Neural progenitor cell (in vitro differentiated cells): ENCODE data around the gene TBXAS1. TPM values are rescaled to one million over a fixed set of nuclear protein-coding genes. Genes with fewer than 3 reads are reported as not detected.
A peak's percentile ranks its signal among the peaks of the same experiment; 100 is the strongest.

Source experiments
- DNase-seq: peaks from one replicate; pipeline ENCODE4 v3.0.0-alpha.2; 2016; ENCODE audit warnings: low spot score
- H2AFZ ChIP-seq: fragments of 200-600 bp; sonication (generic); replicated peaks from 2 replicates; pipeline ENCODE4 v1.6.1; 2016; ENCODE audit warnings: antibody characterized with exemption
- H3F3A ChIP-seq: fragments of 200-600 bp; sonication (generic); 2 replicates; pipeline ENCODE4 v1.6.1; 2016; ENCODE audit warnings: antibody characterized with exemption, low read depth
- H3K27ac ChIP-seq: fragments of 200-600 bp; sonication (generic); 2 replicates; pipeline ENCODE4 v1.5.1; 2016; ENCODE audit warnings: mild to moderate bottlenecking
- H3K27me3 ChIP-seq: fragments of 200-600 bp; sonication (generic); 2 replicates; pipeline ENCODE4 v1.6.1; 2016; ENCODE audit warnings: mild to moderate bottlenecking, moderate library complexity
- H3K36me3 ChIP-seq: fragments of 200-600 bp; sonication (generic); 2 replicates; pipeline ENCODE4 v1.5.1; 2016
- H3K4me1 ChIP-seq: fragments of 200-600 bp; sonication (generic); 2 replicates; pipeline ENCODE4 v1.6.1; 2016; ENCODE audit warnings: mixed run types
- H3K4me2 ChIP-seq: fragments of 200-600 bp; sonication (generic); 2 replicates; pipeline ENCODE4 v1.6.1; 2016
- H3K4me3 ChIP-seq: fragments of 200-600 bp; sonication (generic); 2 replicates; pipeline ENCODE4 v1.5.1; 2016
- H3K79me2 ChIP-seq: fragments of 200-600 bp; sonication (generic); 2 replicates; pipeline ENCODE4 v1.6.1; 2016; ENCODE audit warnings: low read depth
- H3K9ac ChIP-seq: fragments of 200-600 bp; sonication (generic); 2 replicates; pipeline ENCODE4 v1.6.1; 2016
- H3K9me3 ChIP-seq: fragments of 200-600 bp; sonication (generic); 2 replicates; pipeline ENCODE4 v1.5.1; 2016; ENCODE audit warnings: low read depth
- H4K20me1 ChIP-seq: fragments of 200-600 bp; sonication (generic); 2 replicates; pipeline ENCODE4 v1.6.1; 2016; ENCODE audit warnings: low read depth
- H3K27ac Mint-ChIP-seq: 3 replicates; pipeline ENCODE4 v1.8.0; 2021; ENCODE audit warnings: mixed read lengths
- H3K27me3 Mint-ChIP-seq: 2 replicates; pipeline ENCODE4 v1.8.0; 2022; ENCODE audit warnings: low read depth, mild to moderate bottlenecking, inconsistent platforms, moderate library complexity, mixed read lengths; ENCODE audit not compliant: insufficient read depth
- H3K36me3 Mint-ChIP-seq: 3 replicates; pipeline ENCODE4 v1.8.0; 2021; ENCODE audit warnings: mixed read lengths
- H3K4me1 Mint-ChIP-seq: 3 replicates; pipeline ENCODE4 v1.8.0; 2021; ENCODE audit warnings: mixed read lengths
- H3K4me3 Mint-ChIP-seq: 3 replicates; pipeline ENCODE4 v1.8.0; 2021; ENCODE audit warnings: mild to moderate bottlenecking, moderate library complexity, mixed read lengths
- H3K9me3 Mint-ChIP-seq: 3 replicates; pipeline ENCODE4 v1.8.0; 2020; ENCODE audit warnings: mixed read lengths
- EZH2 ChIP-seq: fragments of 200-600 bp; sonication (generic); IDR thresholded peaks from 2 replicates; pipeline ENCODE4 v1.6.1; 2017; ENCODE audit warnings: antibody characterized with exemption, mild to moderate bottlenecking, moderate library complexity
- EZH2phosphoT487 ChIP-seq: fragments of 200-600 bp; sonication (generic); IDR thresholded peaks from 2 replicates; pipeline ENCODE4 v1.6.1; 2017; ENCODE audit warnings: antibody characterized with exemption
- total RNA-seq: library from RNA; depleted of rRNA; stranded (reverse); fragments of >200 nt; gene quantifications from 2 replicates; pipeline ENCODE4 v1.2.3, GENCODE V29; 2015; ENCODE audit warnings: low replicate concordance
- TF ChIP-seq, protein P1 (sequence below): fragments of 200-600 bp; sonication (generic); IDR thresholded peaks from 2 replicates; pipeline ENCODE4 v1.5.1; 2017; ENCODE audit warnings: antibody characterized with exemption, mild to moderate bottlenecking

The TBXAS1 gene
- total RNA-seq = 1.5 TPM in 1 of 2 replicates, not detected in the other

DNA sequence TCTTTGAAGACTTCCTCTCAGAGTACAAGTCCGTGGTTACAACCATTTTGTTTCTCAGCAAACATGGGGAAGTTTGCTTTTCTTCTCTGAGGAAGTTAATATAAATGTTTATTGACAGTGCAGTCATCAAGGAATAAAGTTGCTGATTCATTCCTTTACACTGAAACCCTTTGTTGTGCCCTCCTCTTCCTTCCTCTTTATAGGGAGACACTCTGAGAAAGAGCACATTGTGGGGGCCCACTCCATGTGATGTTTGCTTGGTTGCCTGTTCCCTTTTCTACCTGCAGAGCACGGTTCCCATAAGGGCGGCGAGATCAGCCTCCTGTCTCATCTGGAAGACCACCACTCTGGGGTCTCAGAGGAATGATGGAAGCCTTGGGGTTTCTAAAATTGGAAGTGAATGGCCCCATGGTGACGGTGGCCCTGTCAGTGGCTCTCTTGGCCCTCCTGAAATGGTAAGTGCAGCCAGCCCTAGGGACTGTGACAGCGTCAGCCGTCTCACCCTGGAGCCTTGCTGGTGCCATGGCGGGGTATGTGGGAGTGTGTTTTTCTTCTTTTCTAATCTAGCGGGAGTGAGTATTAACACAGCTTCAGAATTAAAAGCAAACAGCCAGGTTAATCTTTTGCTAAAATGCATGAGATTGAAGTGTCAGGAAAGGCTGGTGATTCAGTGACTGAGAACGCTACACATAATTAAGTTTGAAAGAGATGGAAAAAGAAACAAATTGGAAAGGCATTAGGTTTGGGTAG, at the start of gene TBXAS1:
Gene TBXAS1, plus strand, starts transcription at position 240 of the 750 bp plus-strand sequence. Its CDS starts 127 bp downstream, at position 367.
- H3K4me2 ChIP-seq = no peak within 1 kb of the TSS
- no peak for TF ChIP-seq EZH2phosphoT487
- no peak for TF ChIP-seq EZH2
- TF ChIP-seq, protein P1, sequence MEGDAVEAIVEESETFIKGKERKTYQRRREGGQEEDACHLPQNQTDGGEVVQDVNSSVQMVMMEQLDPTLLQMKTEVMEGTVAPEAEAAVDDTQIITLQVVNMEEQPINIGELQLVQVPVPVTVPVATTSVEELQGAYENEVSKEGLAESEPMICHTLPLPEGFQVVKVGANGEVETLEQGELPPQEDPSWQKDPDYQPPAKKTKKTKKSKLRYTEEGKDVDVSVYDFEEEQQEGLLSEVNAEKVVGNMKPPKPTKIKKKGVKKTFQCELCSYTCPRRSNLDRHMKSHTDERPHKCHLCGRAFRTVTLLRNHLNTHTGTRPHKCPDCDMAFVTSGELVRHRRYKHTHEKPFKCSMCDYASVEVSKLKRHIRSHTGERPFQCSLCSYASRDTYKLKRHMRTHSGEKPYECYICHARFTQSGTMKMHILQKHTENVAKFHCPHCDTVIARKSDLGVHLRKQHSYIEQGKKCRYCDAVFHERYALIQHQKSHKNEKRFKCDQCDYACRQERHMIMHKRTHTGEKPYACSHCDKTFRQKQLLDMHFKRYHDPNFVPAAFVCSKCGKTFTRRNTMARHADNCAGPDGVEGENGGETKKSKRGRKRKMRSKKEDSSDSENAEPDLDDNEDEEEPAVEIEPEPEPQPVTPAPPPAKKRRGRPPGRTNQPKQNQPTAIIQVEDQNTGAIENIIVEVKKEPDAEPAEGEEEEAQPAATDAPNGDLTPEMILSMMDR = no peak

DNA sequence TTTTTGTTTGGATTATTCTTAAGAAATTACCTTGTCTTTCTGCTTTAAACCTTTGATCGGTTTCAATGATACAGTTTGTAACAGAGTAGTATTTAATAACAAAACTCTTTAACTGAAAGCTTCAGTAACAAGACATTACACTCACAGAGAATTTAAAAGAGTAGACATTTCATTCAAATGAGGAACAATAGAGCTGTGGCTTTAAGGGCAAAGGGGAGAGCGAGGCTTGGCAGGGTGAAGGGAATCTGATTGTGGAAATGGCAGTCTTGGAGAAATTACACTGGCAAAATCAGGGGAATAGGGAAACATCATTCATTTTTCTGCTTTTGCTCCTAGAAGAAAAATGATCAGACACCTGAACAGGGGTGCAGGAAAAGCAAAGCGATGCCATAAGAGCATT, 46.1 kb upstream of the TBXAS1 start:
- H3K27me3 ChIP-seq = peaks cover 30% of the 10 kb centered on the region
- Mint-ChIP-seq H3K27me3 (peaks cover 8% of the 10 kb centered on the region), H3K36me3 (no peaks in the 10 kb centered on the region), H3K4me1 (peaks cover 10% of the 10 kb centered on the region), H3K9me3 (no peaks in the 10 kb centered on the region), H3K4me3 (no peak overlapping the region), H3K27ac (no peak overlapping the region)
- no peaks in the 10 kb centered on the region for H3K36me3 ChIP-seq
- H3K9me3 ChIP-seq = no peaks in the 10 kb centered on the region
- H3K4me1 ChIP-seq = peaks cover 20% of the 10 kb centered on the region
- H3F3A ChIP-seq = peaks cover 8% of the 10 kb centered on the region
- peak; percentile 28 for DNase-seq
- TF ChIP-seq, protein P1 = no peak
- no peak for TF ChIP-seq EZH2
- TF ChIP-seq EZH2phosphoT487 = no peak
- H3K4me2 ChIP-seq = peak overlapping the region; percentile 34
- no peaks in the 10 kb centered on the region for H4K20me1 ChIP-seq
- H2AFZ ChIP-seq = no peak overlapping the region
- no peak overlapping the region for H3K27ac ChIP-seq
- H3K4me3 ChIP-seq = no peak overlapping the region
- no peaks in the 10 kb centered on the region for H3K79me2 ChIP-seq
- no peak overlapping the region for H3K9ac ChIP-seq

More for the DNA sequence above, at the start of gene TBXAS1:
- peaks cover 10% of the 10 kb centered on the region for H3K9me3 Mint-ChIP-seq
- no peaks in the 10 kb centered on the region for H3F3A ChIP-seq
- H3K4me1 Mint-ChIP-seq = peaks cover 7% of the 10 kb centered on the region
- no peak within 1 kb of the TSS for H3K27ac ChIP-seq
- H3K4me1 ChIP-seq = no peaks in the 10 kb centered on the region
- H3K27ac Mint-ChIP-seq = peak within 1 kb of the TSS; percentile 24
- H3K79me2 ChIP-seq = no peaks in the 10 kb centered on the region
- DNase-seq = no peak
- H3K27me3 ChIP-seq = no peaks in the 10 kb centered on the region
- no peak within 1 kb of the TSS for H3K9ac ChIP-seq
- H3K9me3 ChIP-seq = no peaks in the 10 kb centered on the region
- no peak within 1 kb of the TSS for H2AFZ ChIP-seq
- H3K27me3 Mint-ChIP-seq = peaks cover 4% of the 10 kb centered on the region
- H3K36me3 ChIP-seq = no peaks in the 10 kb centered on the region
- no peaks in the 10 kb centered on the region for H4K20me1 ChIP-seq
- no peak within 1 kb of the TSS for H3K4me3 Mint-ChIP-seq
- H3K36me3 Mint-ChIP-seq = peaks cover 2% of the 10 kb centered on the region
- H3K4me3 ChIP-seq = no peak within 1 kb of the TSS

DNA sequence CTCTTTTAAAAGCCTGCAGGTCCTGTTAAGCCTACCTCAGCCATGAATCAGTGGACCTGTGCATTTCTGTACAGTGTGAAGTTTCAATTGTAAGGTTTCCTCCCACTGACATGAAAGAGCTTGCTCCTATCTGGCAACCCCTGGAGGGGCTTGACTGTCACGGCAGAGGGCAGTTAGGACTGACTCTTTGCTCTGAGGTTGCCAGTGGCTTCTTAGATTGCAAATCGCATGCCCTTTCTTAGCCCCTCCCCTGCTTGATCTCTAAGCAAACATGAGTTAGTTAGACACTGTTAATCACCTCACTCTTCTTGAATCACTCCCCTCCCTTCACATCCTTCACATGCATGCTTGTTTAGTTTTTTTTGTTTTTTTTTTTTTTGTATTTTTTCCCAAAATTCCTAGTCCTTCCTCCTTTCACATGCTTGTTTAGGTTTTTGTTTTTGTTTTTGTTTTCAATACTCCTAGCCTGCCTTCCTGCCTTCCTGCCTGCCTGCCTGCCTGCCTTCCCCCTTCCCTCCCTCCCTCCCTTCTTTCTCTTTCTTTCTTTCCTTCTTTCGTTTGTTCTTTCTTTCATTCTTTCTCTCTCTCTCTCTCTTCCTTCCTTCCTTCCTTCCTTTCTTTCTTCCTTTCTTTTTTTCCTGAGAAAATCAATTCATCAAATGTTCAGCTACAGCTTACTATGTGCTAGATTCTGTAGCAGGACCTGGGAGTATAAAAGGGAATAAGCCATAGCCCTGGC, 45.2 kb upstream of the TBXAS1 start:
- H3K79me2 ChIP-seq = no peaks in the 10 kb centered on the region
- peak overlapping the region; percentile 34 for H3K4me2 ChIP-seq
- no peaks in the 10 kb centered on the region for H3K9me3 Mint-ChIP-seq
- no peak overlapping the region for H3K9ac ChIP-seq
- H3K27me3 ChIP-seq = peaks cover 24% of the 10 kb centered on the region
- H3K4me1 ChIP-seq = peaks cover 18% of the 10 kb centered on the region
- peaks cover 5% of the 10 kb centered on the region for H3F3A ChIP-seq
- H3K27me3 Mint-ChIP-seq = peaks cover 6% of the 10 kb centered on the region
- H3K4me1 Mint-ChIP-seq = peaks cover 8% of the 10 kb centered on the region
- TF ChIP-seq, protein P1 = no peak
- TF ChIP-seq EZH2phosphoT487 (no peak), EZH2 (no peak)
- H4K20me1 ChIP-seq = no peaks in the 10 kb centered on the region
- no peak overlapping the region for H3K27ac Mint-ChIP-seq
- H3K36me3 Mint-ChIP-seq = no peaks in the 10 kb centered on the region
- H3K36me3 ChIP-seq = no peaks in the 10 kb centered on the region
- H2AFZ ChIP-seq = no peak overlapping the region
- H3K4me3 ChIP-seq = no peak overlapping the region
- H3K27ac ChIP-seq = no peak overlapping the region
- H3K9me3 ChIP-seq = no peaks in the 10 kb centered on the region
- peak; percentile 51 for DNase-seq
- H3K4me3 Mint-ChIP-seq = no peak overlapping the region
